HG03469 (cell line): ENCODE measurements around the gene ZNF217.
"Not testable (repeated sequence)": the region's sequence is repeated elsewhere in the genome, so short reads cannot be mapped to it uniquely, and the experiment has no call there.

Source experiments
- ATAC-seq: cut with Tn5 transposase; IDR thresholded peaks from one replicate; pipeline ENCODE4 v1.9.1; 2021; ENCODE audit warnings: mild to moderate bottlenecking, moderate library complexity, moderate number of reproducible peaks; ENCODE audit not compliant: unreplicated experiment

ZNF217 gene

DNA sequence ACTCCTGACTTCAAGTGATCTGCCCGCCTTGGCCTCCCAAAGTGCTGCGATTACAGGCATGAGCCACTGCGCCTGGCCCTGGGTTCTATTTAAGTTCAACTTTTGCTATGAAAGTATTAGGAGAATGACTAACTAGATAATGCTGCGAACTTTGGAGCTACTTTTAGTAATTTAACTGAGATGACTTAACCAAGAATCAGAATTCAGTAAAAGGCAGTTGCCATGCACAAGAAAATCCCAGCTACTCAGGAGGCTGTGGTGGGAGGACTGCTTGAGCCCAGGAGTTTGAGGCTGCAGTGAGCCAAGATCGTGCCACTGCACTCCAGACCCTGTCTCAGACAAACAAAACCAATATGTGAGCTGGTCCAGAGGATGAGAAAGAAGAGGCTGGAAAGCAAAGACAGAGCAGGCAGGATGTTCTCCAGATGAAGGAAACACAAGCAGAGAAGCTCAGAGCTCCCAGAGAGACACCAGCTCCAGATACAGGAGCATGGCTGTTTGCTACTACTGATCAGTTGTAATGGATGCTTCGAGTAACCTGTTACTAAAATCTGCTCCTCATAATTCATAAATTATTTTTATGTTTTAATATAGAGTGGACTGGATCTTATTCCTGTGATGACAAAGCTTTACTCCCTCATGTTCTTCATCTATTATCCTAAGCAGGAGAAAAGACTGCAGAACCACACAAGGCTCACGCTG lies 23.9 kb downstream of the ZNF217 start:
- ATAC-seq, result no peak

DNA sequence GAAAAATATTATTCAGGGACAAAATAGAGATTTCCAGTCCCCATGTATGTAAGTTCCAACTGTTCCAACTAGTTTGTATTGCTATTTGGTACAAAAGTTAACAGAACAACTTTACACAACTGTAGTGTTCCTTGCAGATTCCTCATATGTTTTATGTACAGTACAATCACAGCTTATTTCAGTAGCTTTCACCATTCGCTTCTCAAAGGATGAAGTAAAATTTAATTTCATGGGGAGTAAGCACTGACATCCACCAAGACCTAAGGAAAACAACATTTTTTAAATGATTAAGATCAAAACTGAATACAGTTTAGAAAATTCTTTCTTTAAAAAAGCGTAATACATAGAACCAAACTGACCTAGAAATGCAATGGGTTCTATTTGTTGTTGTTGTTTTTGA lies 24.6 kb downstream of the ZNF217 start:
- no peak for ATAC-seq

- no peak for ATAC-seq
These were observed 25.3 kb downstream of the ZNF217 start for GRCh38 chr20:53568351-53568750.

DNA sequence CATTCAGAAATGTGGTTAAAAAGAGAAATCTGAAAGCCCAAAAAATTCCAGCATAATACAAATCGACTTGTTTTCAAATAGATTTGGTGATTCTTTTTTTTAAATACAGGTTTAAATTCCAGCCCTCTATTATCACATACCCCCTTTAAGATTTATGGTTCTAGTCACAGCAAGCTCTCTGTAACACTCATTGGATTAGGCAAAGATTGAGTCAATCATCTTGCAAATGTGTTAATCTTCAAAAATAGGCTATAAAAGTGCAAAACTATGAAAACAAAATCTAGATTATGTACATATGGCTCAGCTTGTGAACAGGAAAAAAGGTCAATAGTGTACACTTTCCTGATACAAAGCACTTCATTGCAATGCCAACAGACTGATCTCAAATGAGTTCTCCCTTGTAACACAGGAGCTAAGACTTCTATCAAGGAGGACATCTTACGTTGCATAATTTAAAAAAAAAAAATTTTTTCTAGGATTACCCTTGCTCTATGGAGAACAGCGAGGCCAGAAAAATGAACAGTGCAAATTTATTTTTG lies 26.2 kb downstream of the ZNF217 start:
- ATAC-seq, result no peak

DNA sequence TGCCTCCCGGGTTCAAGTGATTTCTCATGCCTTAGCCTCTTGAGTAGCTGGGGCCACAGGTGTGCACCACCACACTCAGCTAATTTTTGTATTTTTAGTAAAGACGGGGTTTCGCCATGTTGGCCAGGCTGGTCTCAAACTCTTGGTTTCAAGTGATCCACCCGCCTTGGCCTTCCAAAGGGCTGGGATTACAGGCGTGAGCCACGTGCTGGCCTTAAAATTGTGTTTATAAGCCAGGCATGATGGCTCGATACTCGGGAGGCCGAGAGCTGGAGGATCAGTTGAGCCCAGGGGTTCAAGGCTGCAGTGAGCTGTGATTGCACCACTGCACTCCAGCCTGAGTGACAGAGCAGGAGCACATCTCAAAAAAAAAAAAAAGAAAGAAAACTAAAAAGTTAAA lies 27.0 kb downstream of the ZNF217 start:
- not testable (repeated sequence) for ATAC-seq

DNA sequence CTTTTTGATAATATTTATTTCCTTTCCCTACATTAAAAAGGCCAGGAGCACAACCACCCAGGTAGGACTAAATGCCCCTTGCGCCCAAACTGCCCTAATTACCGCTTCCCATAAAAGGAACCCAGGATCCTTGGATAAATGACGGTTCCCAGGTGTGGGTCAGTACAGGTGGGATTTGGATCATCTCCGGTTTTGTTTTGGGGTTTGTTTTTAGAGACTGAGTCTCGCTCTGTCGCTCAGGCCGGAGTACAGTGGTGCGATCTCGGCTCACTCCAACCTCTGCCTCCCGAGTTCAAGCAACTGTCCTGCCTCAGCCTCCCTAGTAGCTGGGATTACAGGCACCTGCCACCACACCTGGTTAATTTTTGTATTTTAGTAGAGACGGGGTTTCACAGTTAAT lies 28.4 kb downstream of the ZNF217 start:
- ATAC-seq, result no peak

- not testable (repeated sequence) for ATAC-seq
These were observed 31.4 kb downstream of the ZNF217 start for GRCh38 chr20:53562104-53562764.

DNA sequence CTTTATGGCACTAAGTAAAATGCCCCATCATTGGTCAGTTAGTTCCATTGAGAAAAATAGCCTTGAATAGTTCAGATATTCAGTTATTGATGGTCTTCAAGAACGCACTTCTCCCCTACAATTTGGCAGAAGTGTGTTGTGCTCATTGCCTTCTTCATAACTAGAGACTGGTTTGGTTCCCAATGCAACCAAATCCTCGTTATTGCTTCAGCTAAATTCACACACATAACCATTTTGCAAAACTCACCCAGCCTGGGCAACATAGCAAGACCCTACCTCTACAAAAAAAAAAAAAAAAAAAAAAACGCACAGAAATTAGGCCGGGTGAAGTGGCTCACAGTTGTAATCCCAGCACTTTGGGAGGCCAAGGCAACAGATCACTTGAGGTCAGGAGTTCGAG lies 32.1 kb downstream of the ZNF217 start:
- ATAC-seq, result no peak

GRCh38 chr20:53559816-53560215 lies 33.8 kb downstream of the ZNF217 start:
- no peak for ATAC-seq

DNA sequence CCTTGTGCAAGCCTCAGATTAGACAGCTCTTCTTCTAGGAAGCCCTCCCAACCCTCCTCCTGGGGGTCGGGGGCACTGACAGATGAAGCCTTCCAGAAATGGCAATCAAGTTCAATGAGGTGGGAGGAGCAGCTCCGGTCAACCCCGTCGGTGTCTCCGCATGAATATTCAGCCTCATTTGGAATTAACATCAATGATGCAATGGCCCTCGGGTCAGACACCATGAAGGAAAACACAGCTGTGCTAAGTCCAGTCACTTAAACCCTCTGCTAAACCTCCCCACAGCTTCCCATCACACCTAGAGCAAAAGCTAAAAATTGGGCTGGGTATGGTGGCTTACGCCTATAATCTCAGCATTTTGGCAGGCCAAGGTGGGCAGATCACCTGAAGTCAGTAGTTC lies 36.5 kb downstream of the ZNF217 start:
- no peak for ATAC-seq

GRCh38 chr20:53556267-53556897 lies 37.3 kb downstream of the ZNF217 start:
- ATAC-seq, result no peak

DNA sequence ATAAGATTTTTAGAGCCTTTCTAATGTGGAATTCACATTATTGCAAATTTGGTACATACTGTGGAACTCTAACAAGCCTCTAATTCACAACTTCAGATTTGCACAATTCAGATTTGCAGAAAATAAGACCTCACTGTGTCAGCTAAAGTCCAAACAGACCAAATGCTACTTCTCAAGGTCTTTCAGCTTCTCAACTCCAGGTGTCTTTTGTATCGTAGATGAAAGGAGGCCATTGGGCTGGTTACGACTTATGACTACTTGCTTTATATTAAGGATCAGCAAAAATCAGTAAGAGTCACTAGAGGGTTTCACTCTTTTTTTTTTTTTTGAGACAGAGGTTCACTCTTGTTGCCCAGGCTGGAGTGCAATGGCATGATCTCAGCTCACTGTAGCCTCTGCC lies 37.8 kb downstream of the ZNF217 start:
- no peak for ATAC-seq

DNA sequence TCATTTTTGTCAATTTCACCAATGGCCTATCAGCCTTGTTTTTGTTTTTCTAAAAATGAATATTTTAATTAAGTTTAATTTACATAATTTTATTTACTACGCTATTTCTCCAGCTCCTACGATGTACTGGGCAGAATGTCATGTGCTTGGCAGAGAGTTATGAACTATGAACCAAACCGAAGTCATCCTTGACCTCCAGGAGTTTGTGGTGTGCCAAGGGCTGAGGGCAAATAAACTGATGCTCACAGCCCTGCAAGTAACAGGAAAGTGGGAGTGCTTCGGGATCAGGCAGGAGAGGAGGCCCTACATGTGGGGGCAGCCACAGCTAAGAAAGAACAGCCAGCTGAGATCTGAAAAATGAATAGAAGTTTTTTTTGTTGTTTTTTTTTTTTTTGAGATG lies 38.6 kb downstream of the ZNF217 start:
- no peak for ATAC-seq

GRCh38 chr20:53552572-53552893 lies 41.1 kb downstream of the ZNF217 start:
- ATAC-seq, result not testable (repeated sequence)

GRCh38 chr20:53551719-53552571 lies 41.7 kb downstream of the ZNF217 start:
- ATAC-seq, result not testable (repeated sequence)

DNA sequence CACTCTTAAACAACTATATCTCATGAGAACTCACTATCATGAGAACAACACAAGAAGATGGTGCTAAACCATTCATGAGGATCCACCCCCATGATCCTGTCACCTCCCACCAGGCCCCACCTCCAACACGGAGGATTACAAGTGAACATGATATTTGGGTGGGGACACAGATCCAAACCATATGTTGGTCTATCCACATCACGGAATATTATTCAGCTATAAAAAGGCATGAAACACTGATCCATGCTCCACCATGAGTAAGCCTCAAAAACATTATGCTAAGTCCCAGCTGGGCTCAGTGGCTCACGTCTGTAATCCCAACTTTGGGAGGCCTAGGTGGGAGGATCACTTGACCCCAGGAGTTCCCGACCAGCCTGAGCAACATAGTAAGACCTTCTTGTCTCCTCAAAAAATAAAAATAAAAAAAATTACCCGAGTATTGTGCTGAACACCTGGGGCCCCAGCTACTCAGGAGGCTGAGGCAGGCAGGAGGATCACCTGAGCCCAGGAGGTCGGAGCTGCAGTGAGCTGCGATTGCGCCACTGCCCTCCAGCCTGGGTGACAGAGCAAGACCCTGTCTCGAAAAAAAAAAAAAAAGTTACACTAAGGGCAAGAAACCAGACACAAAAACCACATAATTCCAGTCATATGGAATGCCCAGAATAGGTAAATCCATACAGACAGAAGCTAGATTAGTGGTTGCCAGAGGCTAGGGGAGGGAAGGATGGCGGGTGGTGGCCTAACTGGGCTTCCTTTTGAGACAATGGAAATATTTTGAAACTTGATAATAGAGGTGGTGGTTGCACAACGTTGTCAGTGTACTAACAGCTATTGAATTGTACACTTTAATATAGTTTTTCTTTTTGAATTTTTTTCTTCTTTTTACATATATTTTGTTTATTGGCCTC lies 43.1 kb downstream of the ZNF217 start:
- no peak for ATAC-seq

DNA sequence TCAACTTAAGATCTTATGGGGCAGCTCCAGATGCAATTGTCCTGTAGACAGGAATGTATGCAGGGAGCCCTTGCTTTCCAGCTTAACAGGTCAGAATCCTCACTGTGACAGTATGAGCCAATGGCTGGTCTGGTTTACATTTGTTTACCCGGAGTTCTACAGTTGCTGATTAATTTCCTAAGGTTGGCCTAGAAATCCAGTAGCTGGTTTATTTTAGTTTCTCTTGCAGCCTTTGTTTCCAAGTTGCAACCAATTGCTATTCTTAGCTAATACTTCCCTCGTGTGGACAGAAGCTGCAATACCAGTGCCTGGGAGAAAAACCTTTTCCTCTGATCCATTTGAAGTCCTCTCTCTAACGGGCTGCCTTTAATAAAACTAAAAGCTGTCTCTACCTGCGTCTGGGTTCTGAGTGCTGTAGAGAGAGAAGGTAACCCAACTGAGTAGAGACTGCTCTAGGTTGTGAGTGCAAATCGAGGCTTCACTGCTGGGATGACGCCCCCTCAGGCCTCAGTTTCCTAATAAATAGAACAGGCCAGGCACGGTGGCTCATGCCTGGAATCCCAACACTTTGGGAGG lies 45.9 kb downstream of the ZNF217 start:
- no peak for ATAC-seq

DNA sequence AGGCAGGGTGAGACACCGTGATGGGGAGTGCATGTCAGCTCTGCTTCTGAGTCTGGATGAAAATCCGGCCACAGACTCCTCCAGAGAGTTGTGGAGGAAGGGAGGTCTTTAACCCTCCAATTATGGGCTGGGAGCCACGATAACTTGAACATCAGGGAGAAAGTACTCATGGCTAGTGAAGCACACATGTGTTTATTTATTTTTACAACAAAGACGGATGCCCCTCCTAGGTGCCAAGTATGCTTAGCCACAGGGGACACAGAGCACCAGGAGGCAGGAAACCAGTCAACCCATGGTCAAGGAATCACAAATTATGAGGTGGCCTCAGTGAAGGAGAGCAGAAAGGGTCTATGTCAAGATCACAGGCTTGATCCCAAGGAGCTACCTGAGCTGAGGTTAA lies 54.1 kb downstream of the ZNF217 start:
- no peak for ATAC-seq

GRCh38 chr20:53536382-53536781 lies 57.3 kb downstream of the ZNF217 start:
- not testable (repeated sequence) for ATAC-seq

DNA sequence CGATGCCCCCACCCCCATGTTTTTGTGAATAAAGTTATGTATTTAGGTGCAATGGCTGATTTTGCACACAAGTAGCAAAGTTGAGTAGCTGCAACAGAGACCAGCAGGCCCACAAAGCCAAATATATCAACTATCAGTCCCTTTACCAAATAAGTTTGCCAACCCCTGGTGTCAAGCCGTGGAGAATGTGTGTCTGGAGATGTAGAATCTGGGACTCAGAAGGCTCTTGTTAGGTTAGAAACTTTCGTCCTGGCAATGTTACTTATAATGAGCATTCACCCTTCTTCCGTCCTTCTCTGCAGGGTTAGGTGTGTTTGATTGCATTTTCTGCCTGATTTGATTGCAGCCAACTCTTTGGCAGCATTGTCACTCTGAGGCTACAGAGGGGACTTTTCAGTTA lies 57.8 kb downstream of the ZNF217 start:
- no peak for ATAC-seq
